Endodermal cell (in vitro differentiated cells): Measurements from ENCODE around the gene BAHCC1. TPM values are rescaled to one million over a fixed set of nuclear protein-coding genes. Genes with fewer than 3 reads are reported as not detected.

Experiments used
- DNase-seq: peaks from one replicate; pipeline ENCODE4 v3.0.0-alpha.2; 2017
- H3K27ac ChIP-seq: 2 replicates; pipeline ENCODE4 v1.5.1; 2013; ENCODE audit warnings: mild to moderate bottlenecking, low read depth, low read length, moderate library complexity
- H3K27me3 ChIP-seq: 2 replicates; pipeline ENCODE4 v1.6.1; 2013; ENCODE audit warnings: mild to moderate bottlenecking, low read length, moderate library complexity; ENCODE audit not compliant: insufficient read depth, control insufficient read depth, poor library complexity, severe bottlenecking
- H3K36me3 ChIP-seq: 2 replicates; pipeline ENCODE4 v1.7.0; 2013; ENCODE audit warnings: mild to moderate bottlenecking, low read length, moderate library complexity; ENCODE audit not compliant: control insufficient read depth, insufficient read depth
- H3K4me1 ChIP-seq: one replicate; pipeline ENCODE4 v1.7.0; 2013; ENCODE audit warnings: low read length; ENCODE audit not compliant: control insufficient read depth, insufficient read depth
- H3K4me3 ChIP-seq: 2 replicates; pipeline ENCODE4 v1.5.1; 2013; ENCODE audit warnings: mild to moderate bottlenecking, low read length, moderate library complexity
- H3K9ac ChIP-seq: 2 replicates; pipeline ENCODE4 v1.6.1; 2013; ENCODE audit warnings: mild to moderate bottlenecking, low read length, moderate library complexity; ENCODE audit not compliant: poor library complexity, severe bottlenecking; ENCODE audit errors: extremely low read depth
- H3K9me3 ChIP-seq: 2 replicates; pipeline ENCODE4 v1.6.1; 2013; ENCODE audit warnings: mild to moderate bottlenecking, low read length, moderate library complexity; ENCODE audit not compliant: control insufficient read depth
- H3K27ac Mint-ChIP-seq: 2 replicates; pipeline ENCODE4 v1.8.0; 2020; ENCODE audit warnings: mixed read lengths
- H3K27me3 Mint-ChIP-seq: 2 replicates; pipeline ENCODE4 v1.8.0; 2021; ENCODE audit warnings: mild to moderate bottlenecking, mixed read lengths; ENCODE audit not compliant: insufficient read depth
- H3K36me3 Mint-ChIP-seq: 2 replicates; pipeline ENCODE4 v1.8.0; 2020; ENCODE audit warnings: low read depth, mixed read lengths
- H3K4me1 Mint-ChIP-seq: 2 replicates; pipeline ENCODE4 v1.8.0; 2020; ENCODE audit warnings: mixed read lengths
- H3K4me3 Mint-ChIP-seq: 2 replicates; pipeline ENCODE4 v1.8.0; 2020; ENCODE audit warnings: mild to moderate bottlenecking, moderate library complexity, mixed read lengths
- H3K9me3 Mint-ChIP-seq: 2 replicates; pipeline ENCODE4 v1.8.0; 2020; ENCODE audit warnings: mild to moderate bottlenecking, mixed read lengths
- WGBS, 2 experiments: methylation state at CpG; one replicate each; pipeline versions ENCODE4 v1.1.5 to v1.1.7; 2013; ENCODE audit warnings: missing lambda C conversion rate in 2 of 2, mixed read lengths in 1 of 2; ENCODE audit not compliant: insufficient coverage in 1 of 2, insufficient read length in 1 of 2; 5-methylcytosine and 5-hydroxymethylcytosine counted together
- total RNA-seq, 2 donors: library from RNA; stranded (reverse); fragmentation: NEBNext Ultra II Directional in 1 of 2; extraction: Animal tissue kit (Norgen Biotek cat#: 25700) in 1 of 2; gene quantifications; 2 replicates in 1 of 2; 3 replicates in 1 of 2; pipeline ENCODE4 v1.2.1, GENCODE V29; 2021
- TF ChIP-seq, protein P1 (sequence below): fragments of 200-600 bp; sonication (generic); conservative IDR thresholded peaks from 2 replicates; pipeline ENCODE4 v1.5.0; 2021; ENCODE audit warnings: antibody characterized with exemption, mild to moderate bottlenecking

The BAHCC1 gene
- total RNA-seq, 2 donors from 2014 or later, result 63.9 to 78.1 TPM

DNA sequence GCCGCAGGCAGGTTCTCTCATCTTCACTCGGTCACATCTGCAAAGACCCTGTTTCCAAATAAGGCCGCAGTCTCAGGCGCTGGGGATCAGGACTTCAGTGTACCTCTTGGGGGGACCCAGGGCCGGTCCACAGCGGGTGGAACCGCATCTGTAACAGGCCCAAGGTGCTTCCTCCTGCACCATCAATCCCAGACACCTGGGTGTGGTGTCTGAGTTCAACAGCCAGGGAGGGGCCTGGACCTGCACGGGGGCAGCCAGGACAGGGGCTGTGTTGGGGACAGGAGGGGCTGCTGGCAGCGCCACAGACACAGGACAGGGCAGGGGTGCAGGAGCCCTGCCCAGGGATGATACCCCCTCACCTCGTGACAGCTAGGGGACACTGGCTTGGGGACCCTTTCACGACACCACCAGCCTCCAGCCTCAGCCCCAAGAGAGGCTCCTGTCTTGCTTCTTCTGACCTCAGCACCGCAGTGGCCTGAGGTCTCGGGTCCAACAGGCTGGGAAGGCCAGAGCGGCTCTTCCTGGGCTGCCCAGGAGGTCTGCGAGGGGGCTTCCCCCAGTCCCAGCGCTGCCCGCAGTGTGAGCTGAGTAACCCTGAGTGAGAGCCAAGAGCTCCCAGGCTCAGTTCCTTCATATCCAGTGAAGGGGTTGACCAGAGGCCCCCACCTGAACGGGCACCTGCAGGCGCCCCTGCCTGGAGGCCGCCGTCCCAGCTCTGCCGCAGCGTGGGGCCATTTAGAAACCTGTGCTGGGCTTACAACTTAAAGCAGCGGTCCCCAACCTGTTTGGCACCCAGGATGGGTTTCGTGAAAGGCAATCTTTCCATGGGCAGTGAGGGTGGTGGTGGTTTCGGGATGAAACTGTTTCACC is 30.7 kb upstream of the BAHCC1 start:
- Histone ChIP-seq H3K4me3 (no peak overlapping the region), H3K9me3 (no peaks in the 10 kb centered on the region), H3K36me3 (no peaks in the 10 kb centered on the region), H3K27ac (no peak overlapping the region), H3K9ac (no peak overlapping the region), H3K4me1 (peaks cover 4% of the 10 kb centered on the region), H3K27me3 (peaks cover 18% of the 10 kb centered on the region)
- TF ChIP-seq, protein P1, sequence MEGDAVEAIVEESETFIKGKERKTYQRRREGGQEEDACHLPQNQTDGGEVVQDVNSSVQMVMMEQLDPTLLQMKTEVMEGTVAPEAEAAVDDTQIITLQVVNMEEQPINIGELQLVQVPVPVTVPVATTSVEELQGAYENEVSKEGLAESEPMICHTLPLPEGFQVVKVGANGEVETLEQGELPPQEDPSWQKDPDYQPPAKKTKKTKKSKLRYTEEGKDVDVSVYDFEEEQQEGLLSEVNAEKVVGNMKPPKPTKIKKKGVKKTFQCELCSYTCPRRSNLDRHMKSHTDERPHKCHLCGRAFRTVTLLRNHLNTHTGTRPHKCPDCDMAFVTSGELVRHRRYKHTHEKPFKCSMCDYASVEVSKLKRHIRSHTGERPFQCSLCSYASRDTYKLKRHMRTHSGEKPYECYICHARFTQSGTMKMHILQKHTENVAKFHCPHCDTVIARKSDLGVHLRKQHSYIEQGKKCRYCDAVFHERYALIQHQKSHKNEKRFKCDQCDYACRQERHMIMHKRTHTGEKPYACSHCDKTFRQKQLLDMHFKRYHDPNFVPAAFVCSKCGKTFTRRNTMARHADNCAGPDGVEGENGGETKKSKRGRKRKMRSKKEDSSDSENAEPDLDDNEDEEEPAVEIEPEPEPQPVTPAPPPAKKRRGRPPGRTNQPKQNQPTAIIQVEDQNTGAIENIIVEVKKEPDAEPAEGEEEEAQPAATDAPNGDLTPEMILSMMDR, result no peak
- WGBS, 2 experiments, result 84% methylated on average over 20 to 26 of the region's 26 CpGs
- Mint-ChIP-seq H3K9me3 (no peaks in the 10 kb centered on the region), H3K27me3 (peaks cover 30% of the 10 kb centered on the region), H3K36me3 (no peaks in the 10 kb centered on the region), H3K4me3 (no peak overlapping the region), H3K27ac (no peak overlapping the region), H3K4me1 (peaks cover 7% of the 10 kb centered on the region)
- peak; percentile 47 for DNase-seq

DNA sequence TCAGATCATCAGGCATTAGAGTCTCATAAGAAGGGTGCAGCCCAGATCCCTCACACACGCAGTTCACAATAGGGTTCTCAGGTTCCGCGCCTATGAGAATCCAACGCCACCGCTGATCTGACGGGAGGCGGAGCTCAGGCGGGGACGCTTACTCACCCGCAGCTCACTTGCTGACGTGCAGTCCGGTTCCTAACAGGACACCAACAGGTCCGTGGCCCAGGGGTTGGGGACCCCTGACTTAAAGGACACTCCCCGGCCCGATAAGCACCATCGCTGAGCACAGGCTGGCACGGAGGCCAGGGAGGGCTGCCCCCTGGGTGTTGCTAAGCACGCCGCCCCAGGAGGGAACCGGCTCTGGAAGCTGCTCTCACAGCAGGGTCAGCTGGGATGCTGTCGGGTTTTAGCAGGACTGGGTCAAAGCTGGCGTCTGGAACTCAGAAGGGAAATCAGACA is 30.1 kb upstream of the BAHCC1 start:
- no peaks in the 10 kb centered on the region for H3K36me3 ChIP-seq
- no peak overlapping the region for H3K4me3 ChIP-seq
- WGBS, 2 experiments, result 23 to 32% methylated on average over 19 to 22 of the region's 22 CpGs
- Mint-ChIP-seq H3K36me3 (no peaks in the 10 kb centered on the region), H3K4me1 (peaks cover 7% of the 10 kb centered on the region), H3K27ac (no peak overlapping the region), H3K27me3 (peaks cover 32% of the 10 kb centered on the region), H3K9me3 (no peaks in the 10 kb centered on the region), H3K4me3 (no peak overlapping the region)
- TF ChIP-seq, protein P1, result no peak
- no peaks in the 10 kb centered on the region for H3K9me3 ChIP-seq
- peaks cover 18% of the 10 kb centered on the region for H3K27me3 ChIP-seq
- H3K9ac ChIP-seq, result no peak overlapping the region
- peaks cover 4% of the 10 kb centered on the region for H3K4me1 ChIP-seq
- no peak overlapping the region for H3K27ac ChIP-seq
- peak; percentile 86 for DNase-seq

DNA sequence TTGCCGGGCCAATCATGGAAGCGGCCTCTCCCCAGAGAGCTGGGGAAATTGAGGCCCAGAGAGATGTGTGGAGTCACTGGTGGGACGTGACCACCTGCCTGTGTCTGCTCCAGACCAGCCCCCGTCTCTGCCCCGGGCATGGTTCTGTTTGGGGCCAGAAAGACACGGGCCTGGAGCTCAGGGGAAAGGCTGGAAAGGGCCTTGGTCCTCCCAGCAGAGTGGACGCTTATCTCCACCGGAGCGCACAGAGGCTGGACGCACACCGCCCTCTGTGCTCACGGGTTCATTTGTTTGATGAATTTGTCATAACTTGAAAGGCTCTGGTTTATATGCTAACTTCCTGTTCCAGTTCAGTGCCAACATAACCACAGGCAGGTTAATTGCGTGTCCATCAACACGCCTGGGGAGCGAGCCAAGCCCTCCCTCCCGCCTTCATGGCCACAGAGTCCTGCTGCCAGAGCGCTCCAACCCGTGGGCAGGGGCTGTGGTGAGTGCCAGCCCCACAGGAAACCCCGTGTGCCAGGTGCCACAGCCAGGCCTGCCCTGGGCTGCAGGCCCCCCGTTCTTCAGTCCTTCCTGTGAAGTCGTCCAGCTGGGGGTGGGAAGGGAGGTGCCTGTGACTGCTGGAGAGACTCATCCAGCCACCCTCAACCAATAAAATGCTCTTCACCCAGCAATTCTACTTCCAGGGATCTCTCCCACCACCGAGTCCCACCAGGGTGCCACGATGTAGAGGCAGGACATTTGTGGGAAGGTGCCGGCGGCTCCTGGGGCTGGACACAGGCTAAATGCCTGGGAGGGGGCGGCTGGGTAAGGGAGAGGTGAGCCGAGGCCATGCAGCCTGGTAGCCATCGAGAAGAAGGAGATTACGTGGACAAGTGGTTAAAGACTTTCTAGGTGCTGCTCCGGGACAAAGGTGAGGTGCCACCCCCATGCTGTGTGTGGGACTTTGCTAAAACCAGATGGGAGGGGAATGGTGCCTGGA is 29.4 kb upstream of the BAHCC1 start:
- H3K27ac Mint-ChIP-seq, result no peak overlapping the region
- H3K27ac ChIP-seq, result no peak overlapping the region

More for the DNA sequence above, 29.4 kb upstream of the BAHCC1 start:
- Histone ChIP-seq H3K9me3 (no peaks in the 10 kb centered on the region), H3K27me3 (peaks cover 18% of the 10 kb centered on the region), H3K4me3 (no peak overlapping the region), H3K9ac (no peak overlapping the region), H3K36me3 (no peaks in the 10 kb centered on the region), H3K4me1 (peaks cover 4% of the 10 kb centered on the region)
- Mint-ChIP-seq H3K36me3 (no peaks in the 10 kb centered on the region), H3K4me1 (peaks cover 7% of the 10 kb centered on the region), H3K27me3 (peaks cover 32% of the 10 kb centered on the region), H3K9me3 (no peaks in the 10 kb centered on the region), H3K4me3 (no peak overlapping the region)
- WGBS, 2 experiments, result 83 to 90% methylated on average over 18 to 29 of the region's 30 CpGs
- TF ChIP-seq, protein P1, result no peak
- peak; percentile 45 for DNase-seq
